ENCODE results near the gene GDPGP1. TPM values are rescaled to one million over a fixed set of nuclear protein-coding genes. Genes with fewer than 3 reads are reported as not detected.
A peak's percentile ranks its signal among the peaks of the same experiment; 100 is the strongest.

Gene GDPGP1
- total and polyA plus RNA-seq, 2 donors from 2014 or later, result 4.8 to 15.3 TPM

DNA sequence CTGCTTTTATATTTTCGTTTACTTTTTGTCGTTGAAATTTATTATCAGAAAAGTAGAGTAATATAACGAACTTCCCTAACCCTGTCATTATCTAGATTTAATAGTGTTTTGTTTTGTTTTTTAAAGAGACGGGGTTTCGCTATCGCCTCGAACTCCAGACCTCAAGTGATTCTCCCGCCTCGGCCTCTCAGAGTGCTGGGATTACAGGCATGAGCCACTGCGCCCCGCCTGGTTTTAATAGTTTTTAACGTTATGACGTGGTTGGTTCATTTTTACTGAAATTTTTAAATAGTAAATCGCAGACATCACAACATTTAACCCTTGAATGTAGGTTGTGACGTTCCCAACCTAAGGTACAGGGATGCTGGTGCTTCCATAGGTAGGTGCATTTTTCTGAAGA is 32.5 kb downstream of the GDPGP1 start:
- Histone ChIP-seq H3K9me3 (ENCODE audit: control insufficient read depth in 2 of 3, insufficient read depth in 1 of 3, low read length in 3 of 3) (no peaks in the 10 kb centered on the region), H3K27me3 (ENCODE audit: control insufficient read depth, insufficient read depth, low read length) (no peaks in the 10 kb centered on the region), H3K27ac (ENCODE audit: low read depth in 2 of 2, low read length in 2 of 2) (peak overlapping the region; percentile 94 to 98), H3K36me3 (ENCODE audit: control insufficient read depth in 2 of 3, insufficient read depth in 3 of 3, low read length in 3 of 3) (peaks cover 2 to 13% (median 4%) of the 10 kb centered on the region in 3 donors), H3K4me1 (ENCODE audit: control insufficient read depth in 2 of 3, insufficient read depth in 2 of 3, low read depth in 1 of 3, low read length in 3 of 3) (peaks cover 0 to 22% (median 17%) of the 10 kb centered on the region in 3 donors), H3K9ac (ENCODE audit: low read length in 3 of 3) (peak overlapping the region; percentile 68 to 99 (median 90)), H3K4me3 (ENCODE audit: low read length in 3 of 3) (peak overlapping the region; percentile 97 to 98 (median 97))
- DNase-seq (peak in 1 of 5 donors; percentile 37), FAIRE-seq (no peak)
- TF ChIP-seq, protein P1, sequence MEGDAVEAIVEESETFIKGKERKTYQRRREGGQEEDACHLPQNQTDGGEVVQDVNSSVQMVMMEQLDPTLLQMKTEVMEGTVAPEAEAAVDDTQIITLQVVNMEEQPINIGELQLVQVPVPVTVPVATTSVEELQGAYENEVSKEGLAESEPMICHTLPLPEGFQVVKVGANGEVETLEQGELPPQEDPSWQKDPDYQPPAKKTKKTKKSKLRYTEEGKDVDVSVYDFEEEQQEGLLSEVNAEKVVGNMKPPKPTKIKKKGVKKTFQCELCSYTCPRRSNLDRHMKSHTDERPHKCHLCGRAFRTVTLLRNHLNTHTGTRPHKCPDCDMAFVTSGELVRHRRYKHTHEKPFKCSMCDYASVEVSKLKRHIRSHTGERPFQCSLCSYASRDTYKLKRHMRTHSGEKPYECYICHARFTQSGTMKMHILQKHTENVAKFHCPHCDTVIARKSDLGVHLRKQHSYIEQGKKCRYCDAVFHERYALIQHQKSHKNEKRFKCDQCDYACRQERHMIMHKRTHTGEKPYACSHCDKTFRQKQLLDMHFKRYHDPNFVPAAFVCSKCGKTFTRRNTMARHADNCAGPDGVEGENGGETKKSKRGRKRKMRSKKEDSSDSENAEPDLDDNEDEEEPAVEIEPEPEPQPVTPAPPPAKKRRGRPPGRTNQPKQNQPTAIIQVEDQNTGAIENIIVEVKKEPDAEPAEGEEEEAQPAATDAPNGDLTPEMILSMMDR (IDR thresholded peaks at IDR 0.05; ENCODE audit: borderline replicate concordance, extremely low read depth, insufficient read depth), result no peak
- intact Hi-C loops (cut with DNase I), result no loop called here

DNA sequence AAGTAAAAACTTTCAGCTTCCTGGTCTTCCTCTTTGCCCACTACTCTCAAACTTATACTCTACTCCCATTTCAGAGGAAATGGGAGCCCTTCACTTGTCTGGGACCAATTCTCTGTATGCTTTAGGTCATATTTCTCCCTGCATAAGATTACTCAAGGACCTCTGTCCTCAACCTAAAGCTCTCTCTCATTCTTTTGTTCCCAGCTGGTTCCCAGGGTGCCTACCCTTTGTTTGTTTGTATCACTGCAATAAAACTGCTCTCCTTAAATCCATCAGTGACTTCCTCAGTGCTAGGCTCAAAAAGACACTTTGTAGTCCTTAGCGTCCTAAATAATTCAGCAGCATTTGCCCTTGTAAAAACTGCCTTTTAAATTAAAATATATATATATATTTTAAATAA is 34.4 kb downstream of the GDPGP1 start:
- Histone ChIP-seq H3K27me3 (ENCODE audit: control insufficient read depth, insufficient read depth, low read length) (no peaks in the 10 kb centered on the region), H3K4me3 (ENCODE audit: low read length in 3 of 3) (peak overlapping the region in 1 of 3 donors; percentile 18), H3K27ac (ENCODE audit: low read depth in 2 of 2, low read length in 2 of 2) (no peak overlapping the region), H3K36me3 (ENCODE audit: control insufficient read depth in 2 of 3, insufficient read depth in 3 of 3, low read length in 3 of 3) (peaks cover 2 to 22% (median 9%) of the 10 kb centered on the region in 3 donors), H3K9ac (ENCODE audit: low read length in 3 of 3) (no peak overlapping the region), H3K4me1 (ENCODE audit: control insufficient read depth in 2 of 3, insufficient read depth in 2 of 3, low read depth in 1 of 3, low read length in 3 of 3) (peaks cover 0 to 22% (median 17%) of the 10 kb centered on the region in 3 donors), H3K9me3 (ENCODE audit: control insufficient read depth in 2 of 3, insufficient read depth in 1 of 3, low read length in 3 of 3) (no peaks in the 10 kb centered on the region)
- DNase-seq, result no peak
- intact Hi-C loops (cut with DNase I), result no loop called here
- TF ChIP-seq, protein P1 (IDR thresholded peaks at IDR 0.05; ENCODE audit: borderline replicate concordance, extremely low read depth, insufficient read depth), result no peak
- FAIRE-seq, result no peak

DNA sequence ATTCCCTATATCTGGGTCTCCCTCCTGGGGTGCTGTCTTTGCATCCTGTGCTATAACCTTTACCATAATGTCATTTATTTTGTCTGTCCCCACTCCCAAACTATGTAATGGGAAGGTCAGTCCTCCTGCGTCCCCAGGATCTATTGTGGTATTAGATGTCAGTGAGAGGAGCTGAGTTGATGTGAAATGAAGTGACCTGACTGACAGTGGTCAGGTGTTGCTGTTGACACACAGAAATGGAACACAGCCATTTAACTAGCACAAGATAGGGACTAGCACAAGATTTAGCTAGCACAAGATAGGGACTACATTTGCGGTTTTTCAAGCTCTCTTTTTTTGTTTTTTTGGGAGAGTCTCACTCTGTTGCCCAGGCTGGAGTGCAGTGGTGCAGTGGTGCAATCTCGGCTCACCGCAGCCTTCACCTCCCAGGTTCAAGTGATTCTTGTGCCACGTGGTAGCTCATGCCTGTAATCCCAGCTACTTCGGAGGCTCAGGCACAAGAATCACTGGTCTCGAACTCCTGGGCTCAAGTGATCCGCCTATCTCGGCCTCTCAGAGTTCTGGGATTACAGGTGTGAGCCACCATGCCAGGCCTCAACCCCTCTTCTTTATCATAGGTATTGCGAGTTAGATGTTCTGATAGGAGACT is 36.6 kb downstream of the GDPGP1 start:
- no peak for DNase-seq
- peaks cover 2 to 25% (median 9%) of the 10 kb centered on the region in 3 donors for H3K36me3 ChIP-seq (ENCODE audit: control insufficient read depth in 2 of 3, insufficient read depth in 3 of 3, low read length in 3 of 3)
- intact Hi-C loops (cut with DNase I), result no loop called here

More for the DNA sequence above, 36.6 kb downstream of the GDPGP1 start:
- no peak for FAIRE-seq
- no peak overlapping the region for H3K9ac ChIP-seq (ENCODE audit: low read length in 3 of 3)
- TF ChIP-seq, protein P1 (IDR thresholded peaks at IDR 0.05; ENCODE audit: borderline replicate concordance, extremely low read depth, insufficient read depth), result no peak
- H3K27ac ChIP-seq (ENCODE audit: low read depth in 2 of 2, low read length in 2 of 2), result no peak overlapping the region
- no peaks in the 10 kb centered on the region for H3K27me3 ChIP-seq (ENCODE audit: control insufficient read depth, insufficient read depth, low read length)
- peaks cover 0 to 15% (median 6%) of the 10 kb centered on the region in 3 donors for H3K4me1 ChIP-seq (ENCODE audit: control insufficient read depth in 2 of 3, insufficient read depth in 2 of 3, low read depth in 1 of 3, low read length in 3 of 3)
- H3K9me3 ChIP-seq (ENCODE audit: control insufficient read depth in 2 of 3, insufficient read depth in 1 of 3, low read length in 3 of 3), result no peaks in the 10 kb centered on the region
- no peak overlapping the region for H3K4me3 ChIP-seq (ENCODE audit: low read length in 3 of 3)
